Stimulated activated CD8-positive, alpha-beta memory T cell treated with anti-CD3 and anti-CD28 coated beads, Interleukin-4, amount 100 ng/mL, for 1 hour (primary cell): ENCODE results near the gene AKNA.

Source experiments
- DNase-seq, 2 donors: peaks; one replicate each; pipeline ENCODE4 v3.0.0-alpha.2; 2020; ENCODE audit warnings: low read depth in 2 of 2, low spot score in 1 of 2

AKNA gene, protein sequence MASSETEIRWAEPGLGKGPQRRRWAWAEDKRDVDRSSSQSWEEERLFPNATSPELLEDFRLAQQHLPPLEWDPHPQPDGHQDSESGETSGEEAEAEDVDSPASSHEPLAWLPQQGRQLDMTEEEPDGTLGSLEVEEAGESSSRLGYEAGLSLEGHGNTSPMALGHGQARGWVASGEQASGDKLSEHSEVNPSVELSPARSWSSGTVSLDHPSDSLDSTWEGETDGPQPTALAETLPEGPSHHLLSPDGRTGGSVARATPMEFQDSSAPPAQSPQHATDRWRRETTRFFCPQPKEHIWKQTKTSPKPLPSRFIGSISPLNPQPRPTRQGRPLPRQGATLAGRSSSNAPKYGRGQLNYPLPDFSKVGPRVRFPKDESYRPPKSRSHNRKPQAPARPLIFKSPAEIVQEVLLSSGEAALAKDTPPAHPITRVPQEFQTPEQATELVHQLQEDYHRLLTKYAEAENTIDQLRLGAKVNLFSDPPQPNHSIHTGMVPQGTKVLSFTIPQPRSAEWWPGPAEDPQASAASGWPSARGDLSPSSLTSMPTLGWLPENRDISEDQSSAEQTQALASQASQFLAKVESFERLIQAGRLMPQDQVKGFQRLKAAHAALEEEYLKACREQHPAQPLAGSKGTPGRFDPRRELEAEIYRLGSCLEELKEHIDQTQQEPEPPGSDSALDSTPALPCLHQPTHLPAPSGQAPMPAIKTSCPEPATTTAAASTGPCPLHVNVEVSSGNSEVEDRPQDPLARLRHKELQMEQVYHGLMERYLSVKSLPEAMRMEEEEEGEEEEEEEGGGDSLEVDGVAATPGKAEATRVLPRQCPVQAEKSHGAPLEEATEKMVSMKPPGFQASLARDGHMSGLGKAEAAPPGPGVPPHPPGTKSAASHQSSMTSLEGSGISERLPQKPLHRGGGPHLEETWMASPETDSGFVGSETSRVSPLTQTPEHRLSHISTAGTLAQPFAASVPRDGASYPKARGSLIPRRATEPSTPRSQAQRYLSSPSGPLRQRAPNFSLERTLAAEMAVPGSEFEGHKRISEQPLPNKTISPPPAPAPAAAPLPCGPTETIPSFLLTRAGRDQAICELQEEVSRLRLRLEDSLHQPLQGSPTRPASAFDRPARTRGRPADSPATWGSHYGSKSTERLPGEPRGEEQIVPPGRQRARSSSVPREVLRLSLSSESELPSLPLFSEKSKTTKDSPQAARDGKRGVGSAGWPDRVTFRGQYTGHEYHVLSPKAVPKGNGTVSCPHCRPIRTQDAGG (N-terminal part only)

DNA sequence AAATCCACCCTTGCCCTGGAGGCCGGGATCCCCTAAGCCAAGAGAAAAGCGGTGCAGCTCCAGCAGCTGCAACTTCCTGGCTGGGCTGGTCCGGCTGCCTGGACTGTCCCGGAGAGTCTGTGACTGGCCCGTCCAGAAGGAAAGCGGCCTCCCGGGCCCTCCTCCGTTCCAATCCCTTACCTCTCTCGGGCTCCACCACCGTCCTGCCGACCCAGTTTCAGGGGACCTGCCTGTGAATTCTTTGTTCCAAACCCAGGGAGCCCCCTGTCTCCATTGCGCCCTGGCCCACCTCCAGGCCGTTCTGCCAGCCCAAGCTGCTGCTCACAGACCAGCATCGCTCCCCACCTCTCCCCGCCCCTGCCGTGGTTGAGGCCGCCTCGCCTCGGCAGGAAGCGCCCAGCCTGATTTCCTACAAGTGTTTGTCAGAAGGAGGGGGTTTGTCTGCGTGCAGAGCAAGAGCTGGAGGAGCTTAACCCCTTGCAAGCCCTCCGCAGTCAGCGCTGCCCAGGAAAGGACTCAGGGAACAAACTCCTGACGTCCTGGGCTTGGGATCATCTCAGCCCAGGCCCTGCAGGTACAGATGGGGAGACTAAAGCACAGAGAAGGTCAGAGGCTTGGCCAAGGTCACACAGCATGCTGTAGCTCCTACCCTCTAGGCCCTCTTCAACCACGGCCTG lies at the start of gene AKNA:
TSS of gene AKNA (minus strand) at position 303 of the 677 bp plus-strand sequence. CDS start 6,649 bp downstream, outside the sequence.
- DNase-seq = peak; percentile 67 to 74

DNA sequence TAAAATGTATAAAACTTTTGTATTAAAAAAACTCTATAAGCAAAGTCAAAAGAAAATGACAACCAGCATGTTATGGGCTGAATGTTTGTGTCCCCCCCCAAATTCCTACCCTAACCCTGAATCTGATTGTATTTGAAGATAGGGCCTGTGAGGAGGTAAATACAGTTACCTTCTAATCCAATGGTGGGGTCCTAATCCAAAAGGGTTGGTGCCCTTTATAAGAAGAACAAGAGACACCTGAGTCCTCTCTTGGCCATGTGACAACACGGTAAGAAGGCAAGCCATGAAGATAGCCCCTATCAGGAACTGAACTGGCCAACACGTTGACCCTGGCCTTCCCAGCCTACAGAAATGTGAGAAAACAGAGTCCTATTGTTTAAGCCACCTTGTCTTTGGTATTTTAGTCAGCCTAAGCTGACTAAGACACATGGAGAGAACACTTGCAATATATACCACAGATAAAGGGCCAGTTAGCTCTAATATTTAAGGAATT lies 49.7 kb upstream of the AKNA start:
- DNase-seq = no peak

DNA sequence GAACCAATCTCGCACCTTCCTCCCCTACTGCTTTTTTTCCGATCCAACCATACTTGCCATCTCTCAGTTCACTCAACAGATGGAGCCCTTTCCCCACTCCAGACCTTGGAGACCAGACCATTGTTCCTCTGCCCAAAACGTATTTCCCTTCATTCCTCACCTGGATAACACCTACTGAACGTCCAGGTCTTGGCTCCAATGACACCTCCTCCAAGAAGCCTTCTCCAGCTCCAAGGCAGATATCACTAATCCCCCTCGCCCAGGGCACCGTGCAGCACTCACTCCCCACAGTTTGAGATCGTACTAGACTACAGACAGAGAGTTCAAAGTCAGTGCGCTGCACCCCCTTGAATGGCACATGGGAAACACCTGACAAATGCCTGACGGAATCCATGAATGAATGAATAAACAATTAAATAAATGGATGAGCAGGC lies 47.1 kb upstream of the AKNA start:
- no peak for DNase-seq

- DNase-seq = no peak
Observed at GRCh38 chr9:114433720-114434255, 46.0 kb upstream of the AKNA start.

GRCh38 chr9:114433086-114433485 lies 45.3 kb upstream of the AKNA start:
- DNase-seq = no peak

- no peak for DNase-seq
Observed at GRCh38 chr9:114432323-114433067, 44.7 kb upstream of the AKNA start.

- no peak for DNase-seq
Observed at GRCh38 chr9:114431770-114432169, 44.0 kb upstream of the AKNA start.

DNA sequence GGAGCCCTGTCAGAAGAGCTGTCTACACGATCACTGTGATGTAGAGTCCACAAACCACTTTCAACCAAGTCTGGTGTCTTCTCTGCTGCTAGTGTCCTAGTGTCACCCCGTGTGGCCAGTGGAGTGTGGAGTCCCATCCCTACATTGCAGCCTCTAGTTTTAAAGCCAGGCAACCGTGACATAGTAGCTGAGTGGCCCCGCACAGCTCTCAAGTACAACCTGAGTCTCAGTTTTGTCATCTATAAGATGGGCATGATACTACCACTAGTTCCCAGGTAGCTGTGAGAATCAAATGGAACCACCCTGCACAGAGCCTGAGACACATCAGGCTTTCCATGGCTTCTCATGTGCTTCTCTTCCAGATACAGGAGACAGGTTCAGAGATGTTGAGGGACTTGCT lies 43.2 kb upstream of the AKNA start:
- DNase-seq = no peak

- no peak for DNase-seq
Observed at GRCh38 chr9:114430457-114430856, 42.7 kb upstream of the AKNA start.

DNA sequence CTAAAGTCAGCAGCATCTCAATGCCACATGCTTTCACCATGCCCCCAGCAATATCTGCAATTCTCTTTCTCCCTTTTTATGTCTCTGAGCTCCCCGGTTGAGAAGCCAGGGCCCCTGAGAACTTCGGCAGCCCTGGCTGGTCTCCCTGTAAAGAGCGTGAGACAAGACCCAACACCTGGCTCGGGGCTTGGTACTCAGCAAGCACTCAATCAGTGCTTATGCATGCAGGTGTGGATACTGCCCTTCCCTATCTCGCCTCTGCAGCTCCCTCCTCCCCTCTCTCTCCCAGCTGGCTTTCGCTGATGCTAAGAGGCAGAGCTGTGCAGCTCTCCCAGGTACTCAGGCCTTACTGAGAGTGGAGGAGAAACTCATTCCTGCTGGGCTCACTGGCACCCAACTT lies 41.7 kb upstream of the AKNA start:
- DNase-seq = no peak

DNA sequence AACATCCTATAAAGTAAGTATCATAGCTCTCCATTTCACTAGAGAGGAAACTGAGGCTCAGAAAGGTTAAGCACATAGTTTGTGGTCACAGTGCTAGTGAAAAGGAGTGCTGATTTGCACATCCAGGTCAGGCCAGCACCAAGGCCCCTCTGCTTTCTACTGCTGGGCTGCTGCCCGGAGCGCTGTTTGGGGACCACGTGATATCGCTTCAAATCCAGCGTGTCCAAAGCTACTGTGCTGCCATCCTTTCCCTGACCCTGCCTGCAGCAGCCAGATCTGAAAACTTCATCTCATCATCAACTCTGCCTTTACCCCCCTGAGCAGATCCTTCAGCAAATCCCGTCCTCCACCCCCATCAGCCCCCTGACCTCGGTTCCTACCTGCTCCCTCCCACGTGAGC lies 40.7 kb upstream of the AKNA start:
- no peak for DNase-seq

- no peak for DNase-seq
Observed at GRCh38 chr9:114427644-114428043, 39.9 kb upstream of the AKNA start.

- no peak for DNase-seq
Observed at GRCh38 chr9:114426046-114426948, 38.5 kb upstream of the AKNA start.

DNA sequence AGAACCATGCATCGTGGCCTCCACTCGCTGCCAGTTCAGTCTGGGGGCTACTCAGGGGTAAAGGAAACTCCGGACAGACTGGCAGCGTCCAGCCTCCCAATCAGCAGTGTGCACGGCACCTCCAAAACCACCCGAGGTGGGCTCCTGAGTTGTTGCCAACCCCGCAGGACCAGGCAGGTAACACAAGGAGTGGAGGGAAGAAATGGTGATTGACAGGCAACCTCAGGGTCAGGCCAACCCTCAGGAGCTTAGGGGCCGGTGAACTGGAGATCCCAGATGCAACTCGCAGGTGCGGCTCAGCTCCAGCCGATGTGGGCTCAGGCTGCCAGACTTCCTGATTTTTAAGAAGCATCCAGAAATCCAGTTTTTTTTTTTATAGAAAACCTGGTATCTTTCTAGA lies 37.3 kb upstream of the AKNA start:
- no peak for DNase-seq

- DNase-seq = no peak
Observed at GRCh38 chr9:114424126-114424525, 36.3 kb upstream of the AKNA start.

- DNase-seq = no peak
Observed at GRCh38 chr9:114423181-114423580, 35.4 kb upstream of the AKNA start.

- DNase-seq = no peak
Observed at GRCh38 chr9:114421147-114421546, 33.4 kb upstream of the AKNA start.

DNA sequence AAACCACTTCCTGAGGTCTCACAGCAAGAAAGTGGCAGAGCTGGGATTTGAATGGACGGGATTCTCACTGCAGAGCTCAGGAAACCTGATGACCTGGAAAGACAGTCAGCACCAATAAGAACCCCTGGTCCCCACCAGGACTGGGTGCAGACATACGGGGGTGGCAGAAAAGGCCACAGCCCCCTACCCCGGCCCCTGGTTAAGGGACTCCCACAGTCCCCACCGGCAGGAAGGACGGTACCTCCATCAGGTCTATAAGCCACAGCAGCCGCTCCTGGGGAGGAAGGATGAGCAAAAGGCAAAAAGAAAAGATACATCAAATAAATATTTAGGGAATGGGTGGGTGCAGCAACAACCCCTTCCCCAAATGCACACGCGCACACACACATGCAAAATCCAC lies 32.0 kb upstream of the AKNA start:
- no peak for DNase-seq

- no peak for DNase-seq
Observed at GRCh38 chr9:114418053-114418452, 30.3 kb upstream of the AKNA start.
